Gastrocnemius medialis (tissue), 4 donors: ENCODE data around the gene WFDC1. TPM values are rescaled to one million over a fixed set of nuclear protein-coding genes. Genes with fewer than 3 reads are reported as not detected.

Source experiments
- ATAC-seq, 2 donors: fragments of 150-250 bp; one replicate each; pipeline ENCODE4 v1.9.1; 2016
- DNase-seq, 2 donors: peaks; one replicate each; pipeline ENCODE4 v3.0.0-alpha.2; 2019
- H3K27ac ChIP-seq, 4 donors: fragments of 200-600 bp; sonication (generic); 1 replicate in 1 of 4; 2 replicates in 3 of 4; pipeline ENCODE4 v1.5.1; 2016 to 2018; ENCODE audit warnings: mild to moderate bottlenecking in 2 of 4, moderate library complexity in 1 of 4
- H3K27me3 ChIP-seq, 3 donors: fragments of 200-600 bp; sonication (generic) in 2 of 3; 1 replicate in 1 of 3; 2 replicates in 2 of 3; pipeline versions ENCODE4 v1.5.1 to v1.6.0; 2016 to 2019; ENCODE audit warnings: mild to moderate bottlenecking in 1 of 3, moderate library complexity in 1 of 3
- H3K36me3 ChIP-seq, 2 donors: fragments of 200-600 bp; sonication (generic) in 1 of 2; one replicate each; pipeline ENCODE4 v1.5.1; 2017 to 2018
- H3K4me1 ChIP-seq, 2 donors: fragments of 200-600 bp; sonication (generic) in 1 of 2; one replicate each; pipeline ENCODE4 v1.5.1; 2016 to 2017; ENCODE audit warnings: mild to moderate bottlenecking in 2 of 2
- H3K4me3 ChIP-seq, 4 donors: fragments of 200-600 bp; sonication (generic) in 3 of 4; 1 replicate in 1 of 4; 2 replicates in 3 of 4; pipeline ENCODE4 v1.5.1; 2016 to 2019; ENCODE audit warnings: mild to moderate bottlenecking in 2 of 4
- H3K9me3 ChIP-seq, 3 donors: fragments of 200-600 bp; sonication (generic) in 2 of 3; 1 replicate in 1 of 3; 2 replicates in 2 of 3; pipeline ENCODE4 v1.5.1; 2016 to 2019
- CTCF ChIP-seq, 5 experiments: fragments of 450-650 bp in 3 of 5; fragments of 200-600 bp in 2 of 5; sonication (generic) in 2 of 5; IDR thresholded peaks in 4 of 5; conservative IDR thresholded peaks in 1 of 5; 1 replicate in 4 of 5; 2 replicates in 1 of 5; pipeline ENCODE4 v1.5.1; 2016 to 2019; ENCODE audit warnings: antibody characterized with exemption in 5 of 5, mild to moderate bottlenecking in 3 of 5, moderate library complexity in 3 of 5
- POLR2A ChIP-seq, 2 donors: fragments of 450-650 bp; IDR thresholded peaks; one replicate each; pipeline ENCODE4 v1.6.1; 2017; ENCODE audit warnings: antibody characterized with exemption in 2 of 2, mild to moderate bottlenecking in 2 of 2, moderate library complexity in 2 of 2
- in situ Hi-C, 4 donors: fragments of 200-750 bp; cut with MboI; loops; one replicate each; pipeline versions ENCODE4 v1.15.0 to v1.8.0; 2017; ENCODE audit warnings: low sequenced_read_pairs in 4 of 4
- intact Hi-C: fragments of 100-400 bp; cut with DNase I; formaldehyde crosslinking; loops from one replicate; pipeline ENCODE4 v1.15.1; 2023; ENCODE audit warnings: low total_unique reads
- total RNA-seq, 4 donors: library from RNA; depleted of rRNA; stranded (reverse); fragments of >200 nt; gene quantifications; one replicate each; pipeline versions ENCODE4 v1.1.0 to v1.2.3, GENCODE V29; 2016

Gene WFDC1
- total RNA-seq, 4 donors from 2014 or later, result 0.40 to 0.68 (median 0.49) TPM; not detected in 1

GRCh38 chr16:84278333-84278732 is 16.3 kb upstream of the WFDC1 start:
- in situ Hi-C loops, result loop anchor here in 2 of 4 donors (25.0 kb wide), 1 partner anchor 209 kb away; no protein-coding TSS in a partner anchor
- Histone ChIP-seq H3K27ac (no peak overlapping the region), H3K9me3 (no peaks in the 10 kb centered on the region), H3K36me3 (no peaks in the 10 kb centered on the region), H3K27me3 (peaks cover 0 to 3% (median 2%) of the 10 kb centered on the region in 3 donors), H3K4me3 (no peak overlapping the region), H3K4me1 (no peaks in the 10 kb centered on the region)
- intact Hi-C loops, result no loop called here
- no peak for DNase-seq
- TF ChIP-seq POLR2A (IDR thresholded peaks at IDR 0.05) (no peak), CTCF (IDR thresholded peaks at IDR 0.05 in 4 of 5, conservative IDR thresholded peaks at IDR 0.05 in 1 of 5) (no peak)
- ATAC-seq, result no peak

GRCh38 chr16:84278968-84279367 is 15.7 kb upstream of the WFDC1 start:
- no peak overlapping the region for H3K27ac ChIP-seq
- TF ChIP-seq CTCF (IDR thresholded peaks at IDR 0.05 in 4 of 5, conservative IDR thresholded peaks at IDR 0.05 in 1 of 5) (no peak), POLR2A (IDR thresholded peaks at IDR 0.05) (no peak)
- H3K9me3 ChIP-seq, result no peaks in the 10 kb centered on the region
- ATAC-seq (no peak), DNase-seq (no peak)
- H3K4me1 ChIP-seq, result no peaks in the 10 kb centered on the region
- H3K4me3 ChIP-seq, result no peak overlapping the region
- in situ Hi-C loops, result loop anchor here in 2 of 4 donors (25.0 kb wide), 1 partner anchor 208 kb away; no protein-coding TSS in a partner anchor
- intact Hi-C loops, result no loop called here
- H3K27me3 ChIP-seq, result peaks cover 0 to 3% (median 0%) of the 10 kb centered on the region in 3 donors
- H3K36me3 ChIP-seq, result no peaks in the 10 kb centered on the region

- Histone ChIP-seq H3K27ac (no peak overlapping the region), H3K36me3 (no peaks in the 10 kb centered on the region), H3K9me3 (no peaks in the 10 kb centered on the region), H3K4me1 (peaks cover 0 to 5% of the 10 kb centered on the region in 2 donors), H3K4me3 (no peak overlapping the region), H3K27me3 (no peaks in the 10 kb centered on the region)
- TF ChIP-seq POLR2A (IDR thresholded peaks at IDR 0.05) (no peak), CTCF (IDR thresholded peaks at IDR 0.05 in 4 of 5, conservative IDR thresholded peaks at IDR 0.05 in 1 of 5) (no peak)
- in situ Hi-C loops, result loop anchor here in 2 of 4 donors (25.0 kb wide), 1 partner anchor 207 kb away; no protein-coding TSS in a partner anchor
- ATAC-seq (no peak), DNase-seq (no peak)
- intact Hi-C loops, result no loop called here
These were observed 14.8 kb upstream of the WFDC1 start for GRCh38 chr16:84279881-84280280.

GRCh38 chr16:84281074-84281473 is 13.6 kb upstream of the WFDC1 start:
- DNase-seq (no peak), ATAC-seq (no peak)
- no peak for TF ChIP-seq CTCF (IDR thresholded peaks at IDR 0.05 in 4 of 5, conservative IDR thresholded peaks at IDR 0.05 in 1 of 5)
- no peak for TF ChIP-seq POLR2A (IDR thresholded peaks at IDR 0.05)
- no peaks in the 10 kb centered on the region for H3K36me3 ChIP-seq
- no peak overlapping the region for H3K4me3 ChIP-seq
- H3K27ac ChIP-seq, result no peak overlapping the region
- no peaks in the 10 kb centered on the region for H3K27me3 ChIP-seq
- H3K4me1 ChIP-seq, result peaks cover 0 to 6% of the 10 kb centered on the region in 2 donors
- in situ Hi-C loops, result loop anchor here in 2 of 4 donors (25.0 kb wide), 1 partner anchor 206 kb away; no protein-coding TSS in a partner anchor
- no peaks in the 10 kb centered on the region for H3K9me3 ChIP-seq
- intact Hi-C loops, result no loop called here

GRCh38 chr16:84282533-84282932 is 12.1 kb upstream of the WFDC1 start:
- in situ Hi-C loops (loop anchor here in 2 of 4 donors (25.0 kb wide), 1 partner anchor 205 kb away; no protein-coding TSS in a partner anchor), intact Hi-C loops (no loop called here)
- Histone ChIP-seq H3K9me3 (no peaks in the 10 kb centered on the region), H3K27ac (peak overlapping the region in 1 of 4 donors; percentile 14), H3K4me3 (no peak overlapping the region), H3K4me1 (peaks cover 0 to 12% of the 10 kb centered on the region in 2 donors), H3K36me3 (no peaks in the 10 kb centered on the region), H3K27me3 (no peaks in the 10 kb centered on the region)
- DNase-seq (no peak), ATAC-seq (no peak)
- TF ChIP-seq CTCF (IDR thresholded peaks at IDR 0.05 in 4 of 5, conservative IDR thresholded peaks at IDR 0.05 in 1 of 5), result no peak
